Left cardiac atrium (tissue), 4 donors: ENCODE data around the gene FAM89B. TPM values are rescaled to one million over a fixed set of nuclear protein-coding genes. Genes with fewer than 3 reads are reported as not detected.

Source experiments
- ATAC-seq, 2 donors: fragments of 200-7000 bp; cut with Tn5 transposase; one replicate each; pipeline ENCODE4 v1.9.1; 2020; ENCODE audit warnings: mild to moderate bottlenecking in 2 of 2, moderate library complexity in 2 of 2
- DNase-seq: peaks from one replicate; pipeline ENCODE4 v3.0.0-alpha.2; 2020
- intact Hi-C, 2 donors: fragments of 100-400 bp; cut with DNase I; formaldehyde crosslinking; loops; one replicate each; pipeline versions ENCODE4 v1.14.1 to v1.15.1; 2022 to 2023
- total RNA-seq, 2 donors: library from RNA; stranded (reverse); fragmentation: NEBNext Ultra II Directional; extraction: Animal tissue kit (Norgen Biotek cat#: 25700); gene quantifications; one replicate each; pipeline ENCODE4 v1.2.1, GENCODE V29; 2021
- donor health status: DM: no; HTN: yes; CAD: no.
- donor health status: DM: no; HTN: yes; CAD: no; lungs with severe emphysema.
- donor health status: DM: yes; HTN: yes; CAD: no.
- donor health status: Dilated cardiomyopathy.

The FAM89B gene
- total RNA-seq, 2 donors from 2014 or later: 33.5 to 34.5 TPM

- ATAC-seq (no peak), DNase-seq (no peak)
- intact Hi-C loops: no loop called here
Observed at GRCh38 chr11:65538232-65538914, 34.0 kb upstream of the FAM89B start.

DNA sequence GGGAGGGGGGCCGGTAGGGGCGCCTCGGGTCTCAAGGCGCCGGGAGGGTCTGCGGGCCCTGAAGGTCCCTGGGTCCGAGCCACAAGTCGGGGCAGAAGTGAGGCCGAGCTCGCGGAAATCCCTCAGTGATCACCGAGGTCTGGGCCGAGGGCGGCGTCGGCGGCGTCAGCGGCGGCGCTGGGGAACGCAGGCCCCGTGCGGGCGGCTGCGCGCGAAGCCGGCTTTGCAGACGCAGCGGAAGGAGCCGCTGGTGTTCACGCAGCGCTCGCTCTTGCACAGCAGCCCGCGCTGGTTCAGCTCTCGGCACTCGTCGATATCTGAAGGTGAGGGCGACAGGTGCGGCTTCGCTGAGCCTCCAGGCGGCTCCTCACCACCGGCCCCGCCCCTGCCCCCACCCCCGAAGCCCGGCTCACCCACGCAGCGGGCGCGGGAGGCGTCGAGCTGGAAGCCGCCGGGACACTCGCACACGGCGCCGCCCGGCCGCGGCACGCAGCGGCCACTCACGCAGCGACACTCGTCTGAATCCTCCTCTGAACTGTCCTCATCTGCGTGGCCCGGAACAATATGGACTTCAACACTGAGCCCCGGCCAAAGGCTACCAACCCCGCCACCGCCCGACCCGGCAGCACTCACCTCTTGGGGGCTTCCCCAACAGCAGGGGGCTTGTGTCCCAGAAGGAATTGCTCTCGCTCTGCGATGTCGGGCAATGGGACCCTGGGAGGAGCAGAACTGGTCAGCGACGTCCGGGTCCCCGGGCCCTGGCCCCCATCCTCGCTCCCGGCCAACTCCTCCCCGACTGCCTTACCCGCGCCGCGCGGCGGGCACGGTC, 33.2 kb upstream of the FAM89B start:
- intact Hi-C loops: no loop called here
- no peak for DNase-seq
- ATAC-seq: no peak

GRCh38 chr11:65539744-65540289, 32.5 kb upstream of the FAM89B start:
- no peak for DNase-seq
- intact Hi-C loops: loop anchor here (2.0 to 10.0 kb wide), 2 partner anchors 49 to 55 kb away; partner anchors contain the start of gene KCNK7 (in 1 of the 2)
- peak; percentile 10 to 26 for ATAC-seq

GRCh38 chr11:65540290-65541092, 31.8 kb upstream of the FAM89B start:
- intact Hi-C loops: loop anchor here (2.0 to 10.0 kb wide), 2 partner anchors 48 to 54 kb away; partner anchors contain the start of gene KCNK7 (in 1 of the 2)
- DNase-seq (peak; percentile 92), ATAC-seq (peak; percentile 92 to 93)

DNA sequence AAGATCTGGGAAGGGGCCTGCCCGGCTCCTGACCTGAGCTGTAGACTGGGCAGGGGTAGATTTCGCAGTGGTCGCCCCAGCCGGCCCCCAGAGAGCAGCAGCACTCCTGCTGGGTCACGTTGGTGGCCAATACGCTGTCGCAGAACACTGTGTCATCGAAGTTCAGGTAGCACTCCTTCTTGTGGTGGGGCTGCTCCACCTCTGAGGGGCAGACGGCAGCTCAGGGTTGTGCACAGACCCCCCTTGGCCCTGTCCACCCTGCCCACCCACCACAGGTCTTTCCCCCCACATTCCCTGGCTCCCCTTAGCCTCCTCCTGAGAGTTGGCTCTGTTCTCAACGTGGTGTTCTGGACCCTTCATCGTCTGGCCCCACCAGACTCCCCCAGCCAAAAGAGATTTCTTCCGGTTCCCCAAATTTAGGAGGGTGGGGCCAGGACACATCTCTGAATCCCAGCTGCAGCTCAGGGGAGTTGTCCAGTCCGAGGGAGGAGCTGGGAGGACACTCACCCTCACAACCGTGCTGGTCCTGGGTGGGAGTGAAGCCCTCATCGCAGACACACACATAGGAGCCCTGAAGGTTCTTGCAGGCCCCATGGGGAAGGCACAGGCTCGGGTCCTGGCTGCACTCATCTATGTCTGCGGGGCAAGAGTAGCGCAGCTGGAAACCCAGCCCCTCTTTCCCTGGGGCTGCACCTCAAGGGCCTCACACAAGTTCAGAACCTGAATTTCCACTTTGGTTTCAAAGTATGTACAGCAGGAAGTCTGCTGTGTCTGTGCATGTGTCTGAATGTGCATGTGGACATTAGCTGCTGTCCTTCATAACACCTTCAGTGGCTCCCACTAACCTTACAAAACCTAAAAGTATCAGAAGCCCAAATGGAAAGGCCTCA, 31.0 kb upstream of the FAM89B start:
- DNase-seq: no peak
- no peak for ATAC-seq
- intact Hi-C loops: loop anchor here (2.0 to 10.0 kb wide), 2 partner anchors 47 to 53 kb away; partner anchors contain the start of gene KCNK7 (in 1 of the 2)

DNA sequence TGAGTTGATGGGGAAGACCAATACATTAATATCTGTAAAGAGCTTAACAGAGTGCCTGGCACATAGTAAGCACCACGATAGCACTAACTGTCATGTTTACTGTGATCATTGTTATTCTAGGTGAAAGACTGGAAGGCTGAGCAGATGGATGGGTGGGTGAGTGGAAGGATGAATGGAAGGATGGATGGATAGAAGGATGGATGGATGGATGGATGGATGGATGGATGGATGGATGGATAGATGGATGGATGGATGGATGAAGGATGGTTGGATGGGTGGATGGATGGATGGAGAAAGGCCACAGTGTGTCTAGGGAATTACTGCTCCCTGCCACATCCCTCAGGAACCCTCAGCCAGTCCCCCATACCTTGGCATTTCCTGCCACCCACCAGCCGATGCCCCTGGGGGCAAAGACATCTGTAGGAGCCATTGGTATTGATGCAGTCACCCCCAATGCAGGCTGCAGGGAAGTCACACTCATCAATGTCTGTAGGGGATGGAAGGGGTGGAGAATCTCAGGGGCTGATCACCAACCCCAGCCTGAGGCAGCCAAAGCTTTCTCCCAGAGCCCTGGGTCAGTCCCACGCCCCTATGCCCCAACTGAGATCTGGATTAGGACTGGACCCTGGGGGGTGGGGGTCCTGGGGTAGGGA, 29.5 kb upstream of the FAM89B start:
- intact Hi-C loops: loop anchor here in 1 of 2 donors (10.0 kb wide), 1 partner anchor 52 kb away; the partner anchor contains the start of gene KCNK7
- ATAC-seq (no peak), DNase-seq (no peak)

- intact Hi-C loops: loop anchor here in 1 of 2 donors (10.0 kb wide), 1 partner anchor 49 kb away; the partner anchor contains the start of gene KCNK7
- no peak for ATAC-seq
Observed at GRCh38 chr11:65545853-65546216, 26.5 kb upstream of the FAM89B start.

DNA sequence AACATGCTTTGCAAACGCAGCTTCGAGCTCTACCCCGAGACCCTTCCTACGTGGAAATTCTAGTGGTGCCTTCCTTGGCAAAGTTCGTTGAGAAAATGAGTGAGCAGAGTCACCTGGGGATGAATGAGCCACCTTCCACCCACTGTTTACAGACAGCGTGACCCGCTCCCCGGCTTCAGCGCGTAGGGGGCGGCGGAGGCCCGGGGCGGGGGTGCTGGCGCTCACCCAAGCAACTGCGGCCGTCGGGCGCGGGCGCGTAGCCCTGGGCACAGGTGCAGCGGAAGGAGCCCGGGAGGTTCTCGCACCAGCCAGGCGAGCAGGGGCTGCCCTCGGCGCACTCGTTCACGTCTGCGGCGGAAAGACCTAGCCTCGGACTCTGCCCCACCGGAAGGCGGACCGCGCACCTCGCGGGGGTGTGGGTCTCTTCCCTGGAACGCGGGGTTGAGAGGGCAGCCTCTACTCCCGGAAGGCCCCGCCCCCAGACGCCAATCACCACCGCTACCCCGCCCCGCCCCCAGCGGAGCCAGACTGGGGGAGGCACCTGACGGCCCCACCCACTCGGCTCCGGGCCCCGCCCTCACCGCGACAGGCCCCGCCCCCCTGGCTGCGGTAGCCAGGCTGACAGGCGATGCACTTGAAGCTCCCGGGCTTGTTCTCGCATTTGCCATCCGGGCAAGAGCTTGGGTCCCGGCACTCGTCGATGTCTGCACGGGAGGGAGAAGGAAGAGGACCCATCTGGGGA, 25.9 kb upstream of the FAM89B start:
- ATAC-seq (peak; percentile 90), DNase-seq (peak; percentile 86)
- intact Hi-C loops: loop anchor here in 1 of 2 donors (10.0 kb wide), 1 partner anchor 48 kb away; the partner anchor contains the start of gene KCNK7

More at GRCh38 chr11:65545853-65546216, 26.5 kb upstream of the FAM89B start:
- DNase-seq: no peak

GRCh38 chr11:65547446-65548125, 24.8 kb upstream of the FAM89B start:
- intact Hi-C loops: loop anchor here in 1 of 2 donors (10.0 kb wide), 1 partner anchor 47 kb away; the partner anchor contains the start of gene KCNK7
- ATAC-seq: no peak
- no peak for DNase-seq

DNA sequence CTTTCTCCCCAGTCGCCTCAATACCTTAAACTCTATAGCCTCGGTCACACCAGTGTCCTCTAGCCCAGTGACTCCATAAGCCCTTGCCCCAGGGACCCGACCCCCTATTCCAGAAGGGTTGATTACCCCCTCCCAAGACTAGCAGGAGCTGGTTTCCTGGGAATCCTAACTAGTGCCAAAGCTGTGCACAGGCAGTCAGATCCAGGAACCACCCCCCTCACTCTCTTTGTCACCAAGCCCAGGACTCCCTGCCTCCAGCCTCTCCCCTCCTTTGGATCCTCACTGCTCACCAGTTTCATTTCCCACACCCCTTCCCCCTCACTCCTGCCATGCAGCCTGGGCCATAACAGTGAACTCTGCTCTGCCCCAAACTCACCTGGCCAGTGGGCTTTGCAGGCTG, 23.9 kb upstream of the FAM89B start:
- intact Hi-C loops: loop anchor here in 1 of 2 donors (10.0 kb wide), 1 partner anchor 46 kb away; the partner anchor contains the start of gene KCNK7
- DNase-seq (no peak), ATAC-seq (no peak)

DNA sequence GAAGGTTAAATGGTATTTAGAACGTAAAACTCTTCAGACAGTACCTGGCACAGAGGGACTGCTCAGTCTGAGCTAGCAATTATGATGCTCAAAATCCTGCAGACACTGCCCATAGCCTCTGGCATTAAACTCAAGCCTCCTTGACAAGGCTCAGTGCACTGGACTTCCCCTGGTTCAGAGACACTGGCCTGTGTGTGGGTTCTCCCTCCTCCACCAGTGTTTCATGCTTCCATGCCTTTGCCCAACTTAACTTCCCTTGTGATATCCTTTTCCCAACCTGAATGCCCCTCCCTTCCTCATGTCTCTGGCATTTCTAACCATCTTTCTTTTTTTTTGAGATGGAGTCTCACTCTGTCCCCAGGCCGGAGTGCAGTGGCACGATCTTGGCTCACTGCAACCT, 23.2 kb upstream of the FAM89B start:
- ATAC-seq: no peak
- intact Hi-C loops: loop anchor here in 1 of 2 donors (10.0 kb wide), 1 partner anchor 46 kb away; the partner anchor contains the start of gene KCNK7

GRCh38 chr11:65551572-65552387, 20.6 kb upstream of the FAM89B start:
- peak; percentile 12 to 66 for ATAC-seq
- no peak for DNase-seq
- intact Hi-C loops: no loop called here

More for the DNA sequence above, 23.2 kb upstream of the FAM89B start:
- DNase-seq: no peak

GRCh38 chr11:65552388-65552951, 19.9 kb upstream of the FAM89B start:
- ATAC-seq (no peak), DNase-seq (no peak)
- intact Hi-C loops: no loop called here

DNA sequence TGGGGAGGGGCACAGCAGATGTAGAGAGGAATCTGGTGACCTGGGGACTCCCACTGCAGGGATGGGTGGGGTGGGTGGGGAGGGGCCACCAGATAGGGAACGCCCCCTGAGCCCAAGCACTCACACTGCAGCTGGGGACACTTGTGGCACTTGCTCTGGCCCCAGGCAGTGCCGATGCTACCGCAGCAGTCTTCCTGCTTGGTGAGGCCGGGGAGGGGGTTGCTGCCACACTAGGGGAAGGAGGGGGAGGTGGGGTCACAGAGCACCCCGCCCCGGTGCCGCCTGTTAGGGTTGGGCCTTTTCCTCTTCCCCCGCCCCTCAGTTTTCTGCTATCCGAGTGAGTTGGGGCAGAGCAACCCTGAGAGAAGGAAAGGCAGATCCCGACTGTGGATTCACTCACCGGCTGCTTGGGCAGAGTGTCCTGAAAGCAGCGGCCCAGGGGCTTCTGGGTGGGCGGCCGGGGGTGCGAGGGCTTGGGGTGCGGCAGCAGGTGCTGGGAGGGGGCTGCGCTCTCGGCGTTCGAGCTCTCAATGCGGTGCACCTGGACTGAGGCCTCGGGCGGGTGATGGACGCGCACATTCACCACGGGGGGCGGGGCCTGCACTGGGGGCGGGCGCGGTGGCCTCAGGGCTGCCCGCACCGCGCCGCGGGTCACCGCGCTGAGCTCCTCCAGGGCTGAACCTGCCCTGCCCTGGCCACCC, 18.9 kb upstream of the FAM89B start:
- no peak for ATAC-seq
- intact Hi-C loops: no loop called here
- DNase-seq: no peak
